Stomach (tissue), 9 donors: ENCODE measurements around the gene LENEP. TPM values are rescaled to one million over a fixed set of nuclear protein-coding genes. Genes with fewer than 3 reads are reported as not detected.
A peak's percentile ranks its signal among the peaks of the same experiment; 100 is the strongest.

Experiments
- DNase-seq, 2 donors: peaks; one replicate each; pipeline versions ENCODE4 v3.0.0 to v3.0.0-alpha.2; 2013 to 2019
- H3K27ac ChIP-seq, 5 donors: fragments of 200-600 bp in 4 of 5; sonication (generic) in 4 of 5; one replicate each; pipeline ENCODE4 v1.5.1; 2013 to 2019; ENCODE audit warnings: mild to moderate bottlenecking in 1 of 5, moderate library complexity in 1 of 5
- H3K27me3 ChIP-seq, 3 donors: fragments of 200-600 bp; sonication (generic); one replicate each; pipeline ENCODE4 v1.5.1; 2017 to 2019; ENCODE audit warnings: mixed run types in 1 of 3
- H3K36me3 ChIP-seq, 4 donors: fragments of 200-600 bp; sonication (generic); 1 replicate in 3 of 4; 2 replicates in 1 of 4; pipeline ENCODE4 v1.5.1; 2016 to 2019
- H3K4me1 ChIP-seq, 4 donors: fragments of 200-600 bp; sonication (generic); one replicate each; pipeline ENCODE4 v1.5.1; 2016 to 2019
- H3K4me3 ChIP-seq, 4 donors: fragments of 200-600 bp; sonication (generic) in 3 of 4; one replicate each; pipeline ENCODE4 v1.5.1; 2016 to 2019; ENCODE audit warnings: mild to moderate bottlenecking in 1 of 4
- H3K9me3 ChIP-seq, 4 donors: fragments of 200-600 bp; sonication (generic); one replicate each; pipeline ENCODE4 v1.5.1; 2016 to 2019
- CTCF ChIP-seq, 7 experiments: fragments of 450-650 bp in 4 of 7; fragments of 200-600 bp in 3 of 7; sonication (generic) in 3 of 7; IDR thresholded peaks; one replicate each; pipeline ENCODE4 v1.5.1; 2016 to 2019; ENCODE audit warnings: antibody characterized with exemption in 7 of 7, control low read depth in 2 of 7, mild to moderate bottlenecking in 1 of 7
- EP300 ChIP-seq: sonication (generic); formaldehyde crosslinking; IDR thresholded peaks from one replicate; pipeline ENCODE4 v1.6.1; 2017; ENCODE audit warnings: antibody characterized with exemption
- POLR2A ChIP-seq, 4 donors: fragments of 450-650 bp; IDR thresholded peaks; one replicate each; pipeline ENCODE4 v1.6.1; 2016; ENCODE audit warnings: antibody characterized with exemption in 4 of 4, control low read depth in 2 of 4, mild to moderate bottlenecking in 1 of 4, moderate library complexity in 1 of 4
- POLR2AphosphoS5 ChIP-seq, 3 donors: sonication (generic); formaldehyde crosslinking; IDR thresholded peaks; one replicate each; pipeline ENCODE4 v1.6.1; 2016; ENCODE audit warnings: antibody characterized with exemption in 3 of 3
- WGBS, 5 donors: extraction: QIAGEN DNeasy Blood & Tissue Kit in 3 of 5; methylation state at CpG; one replicate each; pipeline versions ENCODE4 v1.1.5 to v1.1.7; 2013 to 2018; 5-methylcytosine and 5-hydroxymethylcytosine counted together
- intact Hi-C: fragments of 100-400 bp; cut with DNase I; formaldehyde crosslinking; loops from one replicate; pipeline ENCODE4 v1.15.1; 2023; ENCODE audit warnings: low total_unique reads
- polyA plus RNA-seq, 3 donors: library from polyadenylated mRNA; stranded (reverse); fragments of 200-250 nt; gene quantifications; one replicate each; pipeline ENCODE4 v1.2.3, GENCODE V29; 2013
- total RNA-seq, 5 donors: library from RNA; depleted of rRNA; stranded (reverse); fragments of >200 nt; gene quantifications; one replicate each; pipeline versions ENCODE4 v1.1.0 to v1.2.3, GENCODE V29; 2014 to 2016
- donor health status: healthy with polysubstance abuse.
- donor health status: Bipolar disorder and iron deficiency.
- donor health status: healthy.

The LENEP gene
- total and polyA plus RNA-seq, 8 donors, result 1.1 to 11.6 TPM; not detected in 6

DNA sequence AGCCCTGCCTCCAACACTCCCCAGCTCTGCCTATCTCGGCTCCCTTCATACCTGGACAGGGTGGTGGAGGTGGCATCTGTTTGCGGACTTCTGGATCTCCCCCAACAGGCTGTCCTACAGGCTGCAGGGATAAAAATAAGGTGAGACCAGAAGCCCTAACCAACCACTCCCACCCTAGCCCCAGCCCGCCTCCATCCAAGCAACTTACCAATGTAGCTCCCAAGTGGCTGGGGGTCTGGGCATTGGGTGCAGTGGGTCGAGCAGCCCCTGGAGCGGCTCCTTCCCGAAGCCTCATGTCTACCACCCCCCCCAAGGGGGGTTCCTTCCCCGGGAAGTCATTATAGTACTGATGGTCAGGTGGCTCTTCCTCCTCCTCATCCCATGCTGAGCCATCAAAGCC is 27.3 kb upstream of the LENEP start:
- Histone ChIP-seq H3K4me3 (no peak overlapping the region), H3K27me3 (no peaks in the 10 kb centered on the region), H3K27ac (peak overlapping the region in 1 of 5 donors; percentile 100), H3K4me1 (peaks cover 32 to 78% (median 74%) of the 10 kb centered on the region in 4 donors), H3K36me3 (peaks cover 37 to 74% (median 67%) of the 10 kb centered on the region in 4 donors), H3K9me3 (no peaks in the 10 kb centered on the region)
- DNase-seq, result no peak
- intact Hi-C loops, result loop anchor here (10.0 kb wide), 1 partner anchor 49 kb away; no protein-coding TSS in a partner anchor
- TF ChIP-seq EP300, result no peak
- TF ChIP-seq CTCF (IDR thresholded peaks at IDR 0.05), result no peak
- 79 to 94% (median 90%) methylated on average over 6 to 7 of the region's 7 CpGs for WGBS, 5 donors

DNA sequence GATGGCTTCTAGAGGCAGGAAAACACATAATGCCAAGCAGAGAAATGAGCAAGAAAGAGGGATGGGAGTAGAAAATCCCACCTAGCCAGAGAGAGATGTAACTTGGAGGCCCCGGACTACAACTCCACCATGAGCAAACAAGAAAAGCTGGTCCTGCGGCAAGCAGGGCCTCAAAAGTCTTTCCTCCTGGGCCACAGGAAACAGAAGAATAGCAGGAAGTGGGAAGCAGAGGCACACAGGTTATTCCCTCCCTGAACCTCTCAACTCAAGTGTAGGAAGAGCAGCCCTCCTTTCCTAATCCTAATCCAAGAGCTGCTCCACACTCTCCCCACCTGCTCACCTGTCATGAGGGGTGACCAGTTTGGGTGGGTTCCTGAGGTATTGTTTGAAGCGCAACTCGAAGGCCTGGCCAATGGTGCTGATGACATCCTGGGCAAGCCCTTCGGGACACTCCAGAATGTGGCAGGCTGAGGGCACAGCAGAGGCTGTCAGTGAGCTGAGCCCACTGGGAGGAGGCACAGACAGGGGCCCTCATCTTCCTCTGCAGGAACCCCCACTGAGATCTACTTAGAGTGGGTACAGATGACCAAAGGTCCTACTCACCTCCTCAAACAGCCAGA is 25.9 kb upstream of the LENEP start:
- Histone ChIP-seq H3K36me3 (peaks cover 37 to 74% (median 67%) of the 10 kb centered on the region in 4 donors), H3K4me1 (peaks cover 44 to 86% (median 81%) of the 10 kb centered on the region in 4 donors), H3K27me3 (no peaks in the 10 kb centered on the region), H3K4me3 (no peak overlapping the region), H3K27ac (peak overlapping the region in 4 of 5 donors; percentile 9 to 100 (median 98)), H3K9me3 (no peaks in the 10 kb centered on the region)
- DNase-seq, result no peak
- TF ChIP-seq POLR2A (IDR thresholded peaks at IDR 0.05) (no peak), POLR2AphosphoS5 (IDR thresholded peaks at IDR 0.05) (no peak), CTCF (IDR thresholded peaks at IDR 0.05) (no peak), EP300 (no peak)
- WGBS, 5 donors, result 56 to 70% (median 66%) methylated on average over 5 of the region's 5 CpGs
- intact Hi-C loops, result loop anchor here (10.0 kb wide), 1 partner anchor 47 kb away; no protein-coding TSS in a partner anchor

GRCh38 chr1:154968731-154969130 is 24.7 kb upstream of the LENEP start:
- Histone ChIP-seq H3K27me3 (no peaks in the 10 kb centered on the region), H3K27ac (peak overlapping the region; percentile 12 to 100 (median 99)), H3K36me3 (peaks cover 34 to 63% (median 56%) of the 10 kb centered on the region in 4 donors), H3K4me3 (peak overlapping the region in 3 of 4 donors; percentile 42 to 64 (median 44)), H3K9me3 (no peaks in the 10 kb centered on the region), H3K4me1 (peaks cover 41 to 85% (median 80%) of the 10 kb centered on the region in 4 donors)
- intact Hi-C loops, result loop anchor here (10.0 kb wide), 1 partner anchor 46 kb away; no protein-coding TSS in a partner anchor
- 82 to 97% (median 83%) methylated on average over 3 of the region's 3 CpGs for WGBS, 5 donors
- TF ChIP-seq EP300 (no peak), POLR2AphosphoS5 (IDR thresholded peaks at IDR 0.05) (no peak), CTCF (IDR thresholded peaks at IDR 0.05) (no peak), POLR2A (IDR thresholded peaks at IDR 0.05) (no peak)
- no peak for DNase-seq

- 50 to 70% (median 61%) methylated on average over 5 of the region's 5 CpGs for WGBS, 5 donors
- Histone ChIP-seq H3K9me3 (no peaks in the 10 kb centered on the region), H3K27ac (peak overlapping the region; percentile 12 to 100 (median 99)), H3K27me3 (no peaks in the 10 kb centered on the region), H3K4me3 (peak overlapping the region; percentile 42 to 64 (median 43)), H3K4me1 (peaks cover 41 to 80% (median 78%) of the 10 kb centered on the region in 4 donors), H3K36me3 (peaks cover 30 to 58% (median 51%) of the 10 kb centered on the region in 4 donors)
- intact Hi-C loops, result loop anchor here (10.0 kb wide), 1 partner anchor 46 kb away; no protein-coding TSS in a partner anchor
- TF ChIP-seq POLR2A (IDR thresholded peaks at IDR 0.05) (no peak), POLR2AphosphoS5 (IDR thresholded peaks at IDR 0.05) (no peak), CTCF (IDR thresholded peaks at IDR 0.05) (no peak), EP300 (no peak)
- no peak for DNase-seq
Observed at GRCh38 chr1:154969246-154969645, 24.1 kb upstream of the LENEP start.
